WTC11 (cell line): ENCODE results near the gene DIDO1.

ENCODE experiments used
- CBFB ChIP-seq: sonication (generic); formaldehyde crosslinking; IDR thresholded peaks from 2 replicates; pipeline ENCODE4 v1.8.1; 2022; ENCODE audit warnings: mild to moderate bottlenecking, low read depth, missing genetic modification reagents
- CTCF ChIP-seq: fragments of 200-600 bp; IDR thresholded peaks from 2 replicates; pipeline ENCODE4 v1.8.0; 2022; ENCODE audit warnings: antibody characterized with exemption
- E2F1 ChIP-seq: sonication (generic); formaldehyde crosslinking; IDR thresholded peaks from 2 replicates; pipeline ENCODE4 v1.8.0; 2022; ENCODE audit warnings: mild to moderate bottlenecking, missing genetic modification reagents
- E2F4 ChIP-seq: sonication (generic); formaldehyde crosslinking; IDR thresholded peaks from 2 replicates; pipeline ENCODE4 v1.8.1; 2022; ENCODE audit warnings: low read depth, mild to moderate bottlenecking, moderate library complexity, missing genetic modification reagents, borderline replicate concordance
- GABPB1 ChIP-seq: sonication (generic); formaldehyde crosslinking; IDR thresholded peaks from 2 replicates; pipeline ENCODE4 v1.8.1; 2023; ENCODE audit warnings: mild to moderate bottlenecking, missing genetic modification reagents
- KAT7 ChIP-seq: sonication (generic); formaldehyde crosslinking; IDR thresholded peaks from 2 replicates; pipeline ENCODE4 v1.8.1; 2023; ENCODE audit warnings: missing genetic modification reagents, mild to moderate bottlenecking, borderline replicate concordance
- USF1 ChIP-seq: sonication (generic); formaldehyde crosslinking; IDR thresholded peaks from 2 replicates; pipeline ENCODE4 v1.8.0; 2022; ENCODE audit warnings: mild to moderate bottlenecking, missing genetic modification reagents
- ZBTB43 ChIP-seq: sonication (generic); formaldehyde crosslinking; IDR thresholded peaks from 2 replicates; pipeline ENCODE4 v1.8.1; 2023; ENCODE audit warnings: mild to moderate bottlenecking, missing genetic modification reagents

- TF ChIP-seq CTCF (no peak), KAT7 (no peak), GABPB1 (no peak), USF1 (CRISPR knock-in tag) (no peak), E2F1 (CRISPR knock-in tag) (no peak), CBFB (CRISPR knock-in tag) (no peak), E2F4 (CRISPR knock-in tag) (no peak), ZBTB43 (CRISPR knock-in tag) (no peak)
Measured at GRCh38 chr20:62967628-62968351, 41.5 kb upstream of the DIDO1 start.
